GM23248 (cell line): ENCODE data around the gene GPR35.

ENCODE experiments used
- EZH2 ChIP-seq: fragments of 200-600 bp; sonication (generic); IDR thresholded peaks from 2 replicates; pipeline ENCODE4 v1.6.1; 2018; ENCODE audit warnings: antibody characterized with exemption, mild to moderate bottlenecking; ENCODE audit not compliant: insufficient read depth, poor library complexity, severe bottlenecking
- EZH2phosphoT487 ChIP-seq: fragments of 200-600 bp; sonication (generic); IDR thresholded peaks from 2 replicates; pipeline ENCODE4 v1.6.1; 2018; ENCODE audit warnings: antibody characterized with exemption, moderate library complexity, mild to moderate bottlenecking, low read depth; ENCODE audit not compliant: insufficient read depth

- no peak for TF ChIP-seq EZH2
- no peak for TF ChIP-seq EZH2phosphoT487
These were observed 20.2 kb upstream of the GPR35 start for GRCh38 chr2:240604939-240605716.
